Astrocyte (in vitro differentiated cells and primary cell): Measurements from ENCODE around the gene MSMB.

Experiments used
- CTCF ChIP-seq: IDR thresholded peaks from 2 replicates; pipeline ENCODE4 v1.5.1; 2011; ENCODE audit warnings: low read depth, mild to moderate bottlenecking, inconsistent platforms, low read length, moderate library complexity; ENCODE audit not compliant: insufficient read depth
- EZH2 ChIP-seq: IDR thresholded peaks from 2 replicates; pipeline ENCODE4 v1.6.1; 2012; ENCODE audit warnings: mild to moderate bottlenecking, low read length, inconsistent platforms; ENCODE audit not compliant: insufficient read depth

GRCh38 chr10:46048152-46048551, 2.1 kb upstream of the MSMB start:
- TF ChIP-seq CTCF: no peak
- TF ChIP-seq EZH2: no peak
